ENCODE measurements around the gene MATCAP1. TPM values are rescaled to one million over a fixed set of nuclear protein-coding genes. Genes with fewer than 3 reads are reported as not detected.

Gene MATCAP1
- total RNA-seq, 4 donors from 2014 or later = 27.6 to 220 (median 32.5) TPM

DNA sequence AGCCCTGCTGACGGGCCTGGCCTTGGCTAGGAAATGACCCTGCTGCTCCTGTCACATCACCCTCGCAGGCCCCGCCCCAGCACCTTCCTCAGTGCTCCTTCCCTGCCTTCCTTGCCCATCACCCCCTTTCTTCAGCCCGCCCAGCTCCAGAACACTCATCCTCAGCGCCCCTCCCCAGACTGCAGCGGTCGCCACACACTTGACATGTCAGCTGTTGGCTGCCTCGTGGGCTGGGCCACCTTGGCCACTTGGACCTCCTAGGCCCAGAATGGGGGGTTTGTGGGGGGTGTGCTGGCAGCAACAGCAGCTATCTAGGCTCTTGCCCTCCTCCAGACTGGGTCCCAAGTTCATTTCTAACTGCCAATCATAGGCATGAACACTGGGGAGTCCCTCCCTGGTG, 25.8 kb upstream of the MATCAP1 start:
- intact Hi-C loops (cut with DNase I; ENCODE audit: low total_unique reads) (no loop called here), in situ Hi-C loops (cut with MboI; ENCODE audit: low pct_ligation_motif_present in 1 of 4, low pct_unique_long_range_greater_than_20kb in 1 of 4, low sequenced_read_pairs in 3 of 4) (no loop called here)
- Histone ChIP-seq H3K4me1 (no peaks in the 10 kb centered on the region), H3K9me3 (no peaks in the 10 kb centered on the region), H3K4me3 (no peak overlapping the region), H3K36me3 (no peaks in the 10 kb centered on the region), H3K27ac (no peak overlapping the region), H3K27me3 (no peaks in the 10 kb centered on the region)
- 40 to 78% methylated on average over 1 to 8 of the region's 8 CpGs for WGBS, 2 donors (ENCODE audit: low coverage in 1 of 2)
- TF ChIP-seq, protein P1, sequence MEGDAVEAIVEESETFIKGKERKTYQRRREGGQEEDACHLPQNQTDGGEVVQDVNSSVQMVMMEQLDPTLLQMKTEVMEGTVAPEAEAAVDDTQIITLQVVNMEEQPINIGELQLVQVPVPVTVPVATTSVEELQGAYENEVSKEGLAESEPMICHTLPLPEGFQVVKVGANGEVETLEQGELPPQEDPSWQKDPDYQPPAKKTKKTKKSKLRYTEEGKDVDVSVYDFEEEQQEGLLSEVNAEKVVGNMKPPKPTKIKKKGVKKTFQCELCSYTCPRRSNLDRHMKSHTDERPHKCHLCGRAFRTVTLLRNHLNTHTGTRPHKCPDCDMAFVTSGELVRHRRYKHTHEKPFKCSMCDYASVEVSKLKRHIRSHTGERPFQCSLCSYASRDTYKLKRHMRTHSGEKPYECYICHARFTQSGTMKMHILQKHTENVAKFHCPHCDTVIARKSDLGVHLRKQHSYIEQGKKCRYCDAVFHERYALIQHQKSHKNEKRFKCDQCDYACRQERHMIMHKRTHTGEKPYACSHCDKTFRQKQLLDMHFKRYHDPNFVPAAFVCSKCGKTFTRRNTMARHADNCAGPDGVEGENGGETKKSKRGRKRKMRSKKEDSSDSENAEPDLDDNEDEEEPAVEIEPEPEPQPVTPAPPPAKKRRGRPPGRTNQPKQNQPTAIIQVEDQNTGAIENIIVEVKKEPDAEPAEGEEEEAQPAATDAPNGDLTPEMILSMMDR (IDR thresholded peaks at IDR 0.05) = no peak
- no peak for TF ChIP-seq POLR2AphosphoS5 (IDR thresholded peaks at IDR 0.05)
- no peak for TF ChIP-seq POLR2A (IDR thresholded peaks at IDR 0.05)
- DNase-seq = no peak

GRCh38 chr16:67208154-67208896, 24.6 kb upstream of the MATCAP1 start:
- H3K9me3 ChIP-seq = no peaks in the 10 kb centered on the region
- no peaks in the 10 kb centered on the region for H3K4me1 ChIP-seq
- DNase-seq = no peak
- no peak overlapping the region for H3K4me3 ChIP-seq
- intact Hi-C loops (cut with DNase I; ENCODE audit: low total_unique reads) = no loop called here
- WGBS, 2 donors (ENCODE audit: low coverage in 1 of 2) = 85% methylated on average over 10 of the region's 11 CpGs; no CpG with 5 or more reads in 1 of the 2 donors
- in situ Hi-C loops (cut with MboI; ENCODE audit: low pct_ligation_motif_present in 1 of 4, low pct_unique_long_range_greater_than_20kb in 1 of 4, low sequenced_read_pairs in 3 of 4) = no loop called here
- H3K36me3 ChIP-seq = no peaks in the 10 kb centered on the region
- no peak for TF ChIP-seq POLR2A (IDR thresholded peaks at IDR 0.05)
- no peak for TF ChIP-seq EP300 (IDR thresholded peaks at IDR 0.05; ENCODE audit: low read depth)
- no peak for TF ChIP-seq POLR2AphosphoS5 (IDR thresholded peaks at IDR 0.05)
- TF ChIP-seq, protein P1 (IDR thresholded peaks at IDR 0.05) = no peak
- H3K27ac ChIP-seq = no peak overlapping the region
- no peaks in the 10 kb centered on the region for H3K27me3 ChIP-seq

- in situ Hi-C loops (cut with MboI; ENCODE audit: low pct_ligation_motif_present in 1 of 4, low pct_unique_long_range_greater_than_20kb in 1 of 4, low sequenced_read_pairs in 3 of 4) (no loop called here), intact Hi-C loops (cut with DNase I; ENCODE audit: low total_unique reads) (no loop called here)
- Histone ChIP-seq H3K27me3 (no peaks in the 10 kb centered on the region), H3K36me3 (peaks cover 0 to 6% (median 0%) of the 10 kb centered on the region in 4 donors), H3K9me3 (no peaks in the 10 kb centered on the region), H3K4me1 (no peaks in the 10 kb centered on the region), H3K27ac (no peak overlapping the region), H3K4me3 (no peak overlapping the region)
- 67% methylated on average over 19 of the region's 21 CpGs; no CpG with 5 or more reads in 1 of the 2 donors for WGBS, 2 donors (ENCODE audit: low coverage in 1 of 2)
- TF ChIP-seq, protein P1 (IDR thresholded peaks at IDR 0.05) = no peak
- no peak for TF ChIP-seq POLR2AphosphoS5 (IDR thresholded peaks at IDR 0.05)
- TF ChIP-seq POLR2A (IDR thresholded peaks at IDR 0.05) = no peak
- no peak for TF ChIP-seq EP300 (IDR thresholded peaks at IDR 0.05; ENCODE audit: low read depth)
- DNase-seq = no peak
These were observed 23.7 kb upstream of the MATCAP1 start for GRCh38 chr16:67207249-67208091.

- in situ Hi-C loops (cut with MboI; ENCODE audit: low pct_ligation_motif_present in 1 of 4, low pct_unique_long_range_greater_than_20kb in 1 of 4, low sequenced_read_pairs in 3 of 4) = no loop called here
- Histone ChIP-seq H3K27me3 (no peaks in the 10 kb centered on the region), H3K9me3 (no peaks in the 10 kb centered on the region), H3K4me3 (no peak overlapping the region), H3K4me1 (no peaks in the 10 kb centered on the region), H3K27ac (no peak overlapping the region), H3K36me3 (peaks cover 0 to 13% (median 0%) of the 10 kb centered on the region in 4 donors)
- 91% methylated on average over 3 of the region's 3 CpGs; no CpG with 5 or more reads in 1 of the 2 donors for WGBS, 2 donors (ENCODE audit: low coverage in 1 of 2)
- DNase-seq = no peak
- intact Hi-C loops (cut with DNase I; ENCODE audit: low total_unique reads) = no loop called here
- TF ChIP-seq EP300 (IDR thresholded peaks at IDR 0.05; ENCODE audit: low read depth) = no peak
- no peak for TF ChIP-seq POLR2A (IDR thresholded peaks at IDR 0.05)
- TF ChIP-seq, protein P1 (IDR thresholded peaks at IDR 0.05) = no peak
- no peak for TF ChIP-seq POLR2AphosphoS5 (IDR thresholded peaks at IDR 0.05)
These were observed 23.1 kb upstream of the MATCAP1 start for GRCh38 chr16:67206838-67207248.
